Neural progenitor cell (in vitro differentiated cells): ENCODE data around the gene PCDHA6. TPM values are rescaled to one million over a fixed set of nuclear protein-coding genes. Genes with fewer than 3 reads are reported as not detected.
"Not testable (repeated sequence)": the region's sequence is repeated elsewhere in the genome, so short reads cannot be mapped to it uniquely, and the experiment has no call there.

Source experiments
- DNase-seq: peaks from one replicate; pipeline ENCODE4 v3.0.0-alpha.2; 2016; ENCODE audit warnings: low spot score
- H2AFZ ChIP-seq: fragments of 200-600 bp; sonication (generic); replicated peaks from 2 replicates; pipeline ENCODE4 v1.6.1; 2016; ENCODE audit warnings: antibody characterized with exemption
- H3F3A ChIP-seq: fragments of 200-600 bp; sonication (generic); 2 replicates; pipeline ENCODE4 v1.6.1; 2016; ENCODE audit warnings: antibody characterized with exemption, low read depth
- H3K27ac ChIP-seq: fragments of 200-600 bp; sonication (generic); 2 replicates; pipeline ENCODE4 v1.5.1; 2016; ENCODE audit warnings: mild to moderate bottlenecking
- H3K27me3 ChIP-seq: fragments of 200-600 bp; sonication (generic); 2 replicates; pipeline ENCODE4 v1.6.1; 2016; ENCODE audit warnings: mild to moderate bottlenecking, moderate library complexity
- H3K36me3 ChIP-seq: fragments of 200-600 bp; sonication (generic); 2 replicates; pipeline ENCODE4 v1.5.1; 2016
- H3K4me1 ChIP-seq: fragments of 200-600 bp; sonication (generic); 2 replicates; pipeline ENCODE4 v1.6.1; 2016; ENCODE audit warnings: mixed run types
- H3K4me2 ChIP-seq: fragments of 200-600 bp; sonication (generic); 2 replicates; pipeline ENCODE4 v1.6.1; 2016
- H3K4me3 ChIP-seq: fragments of 200-600 bp; sonication (generic); 2 replicates; pipeline ENCODE4 v1.5.1; 2016
- H3K79me2 ChIP-seq: fragments of 200-600 bp; sonication (generic); 2 replicates; pipeline ENCODE4 v1.6.1; 2016; ENCODE audit warnings: low read depth
- H3K9ac ChIP-seq: fragments of 200-600 bp; sonication (generic); 2 replicates; pipeline ENCODE4 v1.6.1; 2016
- H3K9me3 ChIP-seq: fragments of 200-600 bp; sonication (generic); 2 replicates; pipeline ENCODE4 v1.5.1; 2016; ENCODE audit warnings: low read depth
- H4K20me1 ChIP-seq: fragments of 200-600 bp; sonication (generic); 2 replicates; pipeline ENCODE4 v1.6.1; 2016; ENCODE audit warnings: low read depth
- H3K27ac Mint-ChIP-seq: 3 replicates; pipeline ENCODE4 v1.8.0; 2021; ENCODE audit warnings: mixed read lengths
- H3K27me3 Mint-ChIP-seq: 2 replicates; pipeline ENCODE4 v1.8.0; 2022; ENCODE audit warnings: low read depth, mild to moderate bottlenecking, inconsistent platforms, moderate library complexity, mixed read lengths; ENCODE audit not compliant: insufficient read depth
- H3K36me3 Mint-ChIP-seq: 3 replicates; pipeline ENCODE4 v1.8.0; 2021; ENCODE audit warnings: mixed read lengths
- H3K4me1 Mint-ChIP-seq: 3 replicates; pipeline ENCODE4 v1.8.0; 2021; ENCODE audit warnings: mixed read lengths
- H3K4me3 Mint-ChIP-seq: 3 replicates; pipeline ENCODE4 v1.8.0; 2021; ENCODE audit warnings: mild to moderate bottlenecking, moderate library complexity, mixed read lengths
- H3K9me3 Mint-ChIP-seq: 3 replicates; pipeline ENCODE4 v1.8.0; 2020; ENCODE audit warnings: mixed read lengths
- CTCF ChIP-seq: fragments of 200-600 bp; sonication (generic); IDR thresholded peaks from 2 replicates; pipeline ENCODE4 v1.5.1; 2017; ENCODE audit warnings: antibody characterized with exemption, mild to moderate bottlenecking
- EZH2 ChIP-seq: fragments of 200-600 bp; sonication (generic); IDR thresholded peaks from 2 replicates; pipeline ENCODE4 v1.6.1; 2017; ENCODE audit warnings: antibody characterized with exemption, mild to moderate bottlenecking, moderate library complexity
- total RNA-seq: library from RNA; depleted of rRNA; stranded (reverse); fragments of >200 nt; gene quantifications from 2 replicates; pipeline ENCODE4 v1.2.3, GENCODE V29; 2015; ENCODE audit warnings: low replicate concordance

The PCDHA6 gene
- total RNA-seq, 1 donor from 2014 or later, result 2.0 TPM

- H3F3A ChIP-seq, H3K9ac ChIP-seq, H3K4me1 Mint-ChIP-seq, H3K4me3 Mint-ChIP-seq, DNase-seq, H3K79me2 ChIP-seq, H3K4me1 ChIP-seq, H3K27ac Mint-ChIP-seq, H4K20me1 ChIP-seq, H3K27ac ChIP-seq, H3K36me3 ChIP-seq, H3K4me2 ChIP-seq, H2AFZ ChIP-seq, H3K27me3 ChIP-seq, H3K27me3 Mint-ChIP-seq: not testable (repeated sequence)
- peak; percentile 9 for TF ChIP-seq CTCF
- peak within 1 kb of the TSS; percentile 23 for H3K4me3 ChIP-seq
- H3K9me3 ChIP-seq, result peaks cover 10% of the 10 kb centered on the region
- H3K9me3 Mint-ChIP-seq, result peaks cover 38% of the 10 kb centered on the region
- H3K36me3 Mint-ChIP-seq, result peaks cover 18% of the 10 kb centered on the region
These were observed 20.7 kb downstream of the PCDHA6 start, which contains the start of gene PCDHA9 for GRCh38 chr5:140848139-140849102. Gene PCDHA9 (plus strand): TSS chr5:140848382. CDS start chr5:140848496, 114 bp downstream.

- not testable (repeated sequence) for H3F3A ChIP-seq, H3K27ac ChIP-seq, H3K36me3 ChIP-seq, H3K4me1 Mint-ChIP-seq, H3K27me3 ChIP-seq, H3K79me2 ChIP-seq, H3K4me3 ChIP-seq, H3K27ac Mint-ChIP-seq, H3K4me1 ChIP-seq, H3K4me3 Mint-ChIP-seq, DNase-seq, H2AFZ ChIP-seq, H3K4me2 ChIP-seq, H3K9ac ChIP-seq, H3K27me3 Mint-ChIP-seq, H4K20me1 ChIP-seq
- H3K9me3 Mint-ChIP-seq, result peaks cover 29% of the 10 kb centered on the region
- peaks cover 14% of the 10 kb centered on the region for H3K36me3 Mint-ChIP-seq
- peaks cover 10% of the 10 kb centered on the region for H3K9me3 ChIP-seq
These were observed 22.3 kb downstream of the PCDHA6 start for GRCh38 chr5:140849831-140850634.

GRCh38 chr5:140855772-140856674 is 28.3 kb downstream of the PCDHA6 start, which contains the start of gene PCDHA10:
Gene PCDHA10 (plus strand): TSS chr5:140855897. CDS start chr5:140856049, 152 bp downstream.
- Histone ChIP-seq H3K9ac (no peak within 1 kb of the TSS), H2AFZ (peak within 1 kb of the TSS; percentile 92), H3K27ac (no peak within 1 kb of the TSS), H3F3A (no peaks in the 10 kb centered on the region), H3K79me2 (no peaks in the 10 kb centered on the region), H3K4me1 (no peaks in the 10 kb centered on the region), H3K36me3 (no peaks in the 10 kb centered on the region), H3K9me3 (peaks cover 5% of the 10 kb centered on the region), H4K20me1 (no peaks in the 10 kb centered on the region), H3K27me3 (no peaks in the 10 kb centered on the region), H3K4me2 (peak within 1 kb of the TSS; percentile 76), H3K4me3 (peak within 1 kb of the TSS; percentile 60)
- Mint-ChIP-seq H3K36me3 (peaks cover 24% of the 10 kb centered on the region), H3K27ac (no peak within 1 kb of the TSS), H3K9me3 (peaks cover 33% of the 10 kb centered on the region), H3K4me1 (no peaks in the 10 kb centered on the region), H3K27me3 (peaks cover 2% of the 10 kb centered on the region), H3K4me3 (peak within 1 kb of the TSS; percentile 5)
- peak; percentile 76 for DNase-seq
- no peak for TF ChIP-seq EZH2
- peak; percentile 72 for TF ChIP-seq CTCF
